Measurements from ENCODE around the gene VEZT. TPM values are rescaled to one million over a fixed set of nuclear protein-coding genes. Genes with fewer than 3 reads are reported as not detected.
"Not testable (repeated sequence)": the region's sequence is repeated elsewhere in the genome, so short reads cannot be mapped to it uniquely, and the experiment has no call there.

Gene VEZT
- total RNA-seq, 1 donor from 2014 or later = 64.7 TPM

DNA sequence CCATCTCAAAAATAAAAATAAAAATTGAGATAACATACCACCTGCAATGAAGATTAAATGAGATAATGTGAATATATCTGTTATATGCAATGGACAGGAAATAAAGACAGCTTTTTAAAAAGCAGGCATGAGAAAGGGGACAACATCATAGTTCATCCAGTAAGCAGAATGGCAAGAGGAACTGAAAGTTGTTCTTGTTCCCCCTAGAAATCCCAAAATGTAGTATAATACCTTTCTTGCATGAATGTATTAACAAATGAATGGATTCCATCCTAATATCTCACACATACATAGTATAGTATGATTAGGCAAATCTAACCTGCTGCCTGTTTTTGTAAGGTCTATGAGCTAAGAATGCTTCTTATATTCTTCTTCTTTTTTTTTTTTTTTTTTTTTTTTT, 31.8 kb upstream of the VEZT start:
- no peaks in the 10 kb centered on the region for H3K27me3 Mint-ChIP-seq (ENCODE audit: insufficient read depth)
- intact Hi-C loops (cut with micrococcal nuclease) = no loop called here

DNA sequence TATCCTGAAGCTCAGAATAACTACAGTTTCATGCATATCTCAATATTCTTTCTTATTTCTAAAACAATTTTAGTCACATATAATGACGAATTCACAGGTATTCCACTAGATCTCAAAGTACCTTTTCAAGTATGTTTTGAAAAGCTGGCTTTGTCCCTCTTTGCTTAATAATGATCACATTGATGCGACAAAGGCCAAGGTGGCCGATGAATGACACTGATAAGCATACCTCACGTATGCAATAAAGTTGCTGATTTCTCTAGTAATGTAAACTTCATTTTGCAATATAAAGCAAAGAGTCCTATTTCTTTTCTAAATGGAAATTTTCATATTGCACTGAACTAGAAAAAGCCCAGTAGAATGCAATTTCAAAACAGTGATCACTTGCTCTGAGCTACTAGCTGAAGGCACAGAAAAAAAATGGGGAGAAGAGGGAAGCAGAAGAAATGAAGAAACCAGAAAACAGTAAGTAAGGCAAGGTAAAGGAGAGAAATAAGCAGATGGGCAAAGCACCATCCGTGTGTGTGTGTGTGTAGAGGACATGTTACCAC, 29.7 kb upstream of the VEZT start:
- Mint-ChIP-seq H3K27me3 (ENCODE audit: insufficient read depth) (no peaks in the 10 kb centered on the region), H3K4me3 (no peak overlapping the region), H3K9me3 (no peaks in the 10 kb centered on the region), H3K36me3 (ENCODE audit: low read depth) (no peaks in the 10 kb centered on the region), H3K27ac (no peak overlapping the region), H3K4me1 (ENCODE audit: low read depth) (no peaks in the 10 kb centered on the region)
- no peak for DNase-seq (ENCODE audit: low spot score)
- intact Hi-C loops (cut with micrococcal nuclease) = no loop called here

More for the DNA sequence above, 31.8 kb upstream of the VEZT start:
- no peak overlapping the region for H3K27ac Mint-ChIP-seq
- no peak overlapping the region for H3K4me3 Mint-ChIP-seq
- H3K9me3 Mint-ChIP-seq = no peaks in the 10 kb centered on the region
- no peaks in the 10 kb centered on the region for H3K4me1 Mint-ChIP-seq (ENCODE audit: low read depth)
- H3K36me3 Mint-ChIP-seq (ENCODE audit: low read depth) = no peaks in the 10 kb centered on the region
- DNase-seq (ENCODE audit: low spot score) = no peak

DNA sequence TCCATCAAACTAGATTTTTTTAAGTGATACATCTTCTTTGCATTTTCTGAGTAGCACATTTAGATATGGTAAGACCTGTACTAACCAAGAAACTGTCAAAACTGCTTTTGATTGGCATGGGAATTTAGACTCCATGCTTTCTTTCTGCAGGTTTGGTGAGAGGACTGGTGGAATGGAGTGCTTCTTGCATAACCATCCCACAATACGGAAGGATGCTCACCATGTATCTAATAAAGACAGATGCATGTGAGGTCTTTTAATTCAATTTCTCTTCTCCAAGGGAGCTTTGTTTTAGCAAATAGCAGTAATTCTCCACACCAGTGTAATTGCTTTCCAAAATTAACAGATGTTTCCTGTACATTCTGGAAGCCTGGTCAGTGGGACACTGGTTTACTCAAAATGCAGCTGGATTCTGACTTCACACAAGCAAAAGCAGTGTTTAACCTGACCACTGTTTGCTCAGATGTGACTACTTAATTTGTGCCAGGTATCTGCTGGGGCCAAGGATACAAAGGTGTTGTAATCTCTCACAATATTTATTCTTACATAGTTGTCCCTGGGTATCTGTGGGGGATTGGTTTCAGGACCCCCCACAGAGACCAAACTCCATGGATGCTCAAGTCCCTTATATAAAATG, 26.4 kb upstream of the VEZT start:
- H3K27me3 Mint-ChIP-seq (ENCODE audit: insufficient read depth) = no peaks in the 10 kb centered on the region
- no peaks in the 10 kb centered on the region for H3K9me3 Mint-ChIP-seq
- no peaks in the 10 kb centered on the region for H3K36me3 Mint-ChIP-seq (ENCODE audit: low read depth)
- H3K4me3 Mint-ChIP-seq = no peak overlapping the region
- intact Hi-C loops (cut with micrococcal nuclease) = no loop called here
- H3K27ac Mint-ChIP-seq = no peak overlapping the region
- no peak for DNase-seq (ENCODE audit: low spot score)
- H3K4me1 Mint-ChIP-seq (ENCODE audit: low read depth) = no peaks in the 10 kb centered on the region

DNA sequence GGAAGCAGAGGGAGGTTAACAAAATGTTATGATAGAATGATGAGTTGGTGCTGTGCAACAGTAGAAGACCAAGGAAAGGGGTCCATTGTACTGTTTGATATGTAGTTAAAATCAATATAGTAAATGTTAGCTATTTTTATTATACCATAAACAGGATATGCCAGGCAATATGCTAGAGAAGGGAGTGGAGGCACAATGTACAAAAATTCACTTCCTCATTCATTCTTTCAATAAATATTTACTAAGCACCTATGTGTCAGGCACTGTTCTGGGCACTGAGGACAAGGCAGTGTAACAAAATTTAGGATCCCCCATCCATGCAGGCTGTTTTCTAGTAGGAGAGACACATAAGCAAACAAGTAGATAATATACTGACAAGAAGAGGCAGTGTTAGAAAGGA, 25.3 kb upstream of the VEZT start:
- Mint-ChIP-seq H3K4me1 (ENCODE audit: low read depth) (no peaks in the 10 kb centered on the region), H3K4me3 (no peak overlapping the region), H3K36me3 (ENCODE audit: low read depth) (no peaks in the 10 kb centered on the region), H3K9me3 (no peaks in the 10 kb centered on the region), H3K27me3 (ENCODE audit: insufficient read depth) (no peaks in the 10 kb centered on the region), H3K27ac (no peak overlapping the region)
- intact Hi-C loops (cut with micrococcal nuclease) = no loop called here
- DNase-seq (ENCODE audit: low spot score) = no peak

DNA sequence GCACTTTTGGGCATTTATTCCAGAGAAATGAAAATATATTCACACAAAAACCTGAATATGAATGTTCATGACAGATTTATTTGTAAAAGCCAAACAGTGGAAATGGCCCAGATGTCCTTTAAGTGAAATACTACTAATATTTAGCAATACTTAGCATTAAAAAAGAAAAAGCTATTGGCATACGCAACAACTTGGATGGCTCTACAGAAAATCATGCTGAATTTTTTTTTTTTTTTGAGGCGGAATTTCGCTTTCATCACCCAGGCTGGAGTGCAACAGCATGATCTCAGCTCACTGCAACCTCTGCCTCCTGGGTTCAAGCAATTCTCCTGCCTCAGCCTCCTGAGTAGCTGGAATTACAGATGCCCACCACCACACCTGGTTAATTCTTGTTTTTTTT, 24.5 kb upstream of the VEZT start:
- Mint-ChIP-seq H3K27me3 (ENCODE audit: insufficient read depth) (no peaks in the 10 kb centered on the region), H3K4me3 (no peak overlapping the region), H3K4me1 (ENCODE audit: low read depth) (no peaks in the 10 kb centered on the region), H3K27ac (no peak overlapping the region), H3K9me3 (no peaks in the 10 kb centered on the region), H3K36me3 (ENCODE audit: low read depth) (no peaks in the 10 kb centered on the region)
- DNase-seq (ENCODE audit: low spot score) = no peak
- intact Hi-C loops (cut with micrococcal nuclease) = no loop called here

DNA sequence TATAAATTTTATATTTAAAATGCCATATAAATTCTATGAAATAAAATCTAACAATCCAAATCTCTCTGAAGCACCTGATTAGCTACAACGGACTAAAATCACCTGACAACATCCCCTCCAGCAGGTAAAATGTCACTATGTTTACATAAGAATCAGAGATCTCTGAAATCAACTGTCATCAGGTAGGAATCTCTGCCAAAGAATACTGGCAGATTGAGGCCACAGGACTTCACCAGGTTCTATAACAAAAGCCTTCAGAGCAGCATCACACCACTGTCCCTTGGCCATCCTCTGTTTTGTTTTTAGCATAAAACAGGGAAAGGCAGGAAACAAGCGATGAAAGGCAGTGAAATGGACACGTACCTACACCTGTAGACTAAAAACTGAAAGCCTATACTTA, 22.5 kb upstream of the VEZT start:
- Mint-ChIP-seq H3K4me3 (no peak overlapping the region), H3K9me3 (no peaks in the 10 kb centered on the region), H3K27me3 (ENCODE audit: insufficient read depth) (no peaks in the 10 kb centered on the region), H3K4me1 (ENCODE audit: low read depth) (peaks cover under 1% of the 10 kb centered on the region), H3K27ac (no peak overlapping the region), H3K36me3 (ENCODE audit: low read depth) (no peaks in the 10 kb centered on the region)
- no peak for DNase-seq (ENCODE audit: low spot score)
- intact Hi-C loops (cut with micrococcal nuclease) = no loop called here

DNA sequence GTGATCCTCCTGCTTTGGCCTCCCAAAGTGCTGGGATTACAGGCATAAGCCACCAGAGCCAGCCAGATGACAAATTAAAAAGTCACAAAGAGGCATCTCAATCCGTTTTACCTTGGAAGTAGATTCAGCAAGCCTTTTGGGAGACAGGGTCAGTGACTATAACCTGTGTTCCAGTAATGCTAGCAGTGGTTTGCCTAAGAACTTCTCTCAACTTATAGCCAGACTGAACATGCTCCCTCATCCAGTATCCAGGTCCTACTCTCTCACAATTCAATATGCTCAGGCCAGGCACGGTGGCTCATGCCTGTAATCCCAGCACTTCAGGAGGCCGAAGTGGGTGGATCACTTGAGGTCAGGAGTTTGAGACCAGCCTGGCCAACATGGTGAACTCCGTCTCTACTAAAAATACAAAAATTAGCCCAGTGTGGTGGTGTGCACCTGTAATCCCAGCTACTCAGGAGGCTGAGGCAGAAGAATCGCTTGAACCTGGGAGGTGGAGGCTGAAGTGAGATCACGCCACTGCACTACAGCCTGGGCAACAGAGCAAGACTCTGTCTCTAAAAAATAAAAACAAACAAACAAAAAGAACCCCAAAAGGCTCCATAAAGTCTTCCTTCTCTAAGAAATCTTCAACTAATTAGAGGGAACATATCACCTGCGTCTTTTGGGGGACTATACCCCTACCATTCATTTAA, 20.6 kb upstream of the VEZT start:
- peaks cover 14% of the 10 kb centered on the region for H3K4me1 Mint-ChIP-seq (ENCODE audit: low read depth)
- H3K36me3 Mint-ChIP-seq (ENCODE audit: low read depth); H3K27ac Mint-ChIP-seq; H3K4me3 Mint-ChIP-seq; intact Hi-C loops (cut with micrococcal nuclease); H3K27me3 Mint-ChIP-seq (ENCODE audit: insufficient read depth); DNase-seq (ENCODE audit: low spot score); H3K9me3 Mint-ChIP-seq: not testable (repeated sequence)

DNA sequence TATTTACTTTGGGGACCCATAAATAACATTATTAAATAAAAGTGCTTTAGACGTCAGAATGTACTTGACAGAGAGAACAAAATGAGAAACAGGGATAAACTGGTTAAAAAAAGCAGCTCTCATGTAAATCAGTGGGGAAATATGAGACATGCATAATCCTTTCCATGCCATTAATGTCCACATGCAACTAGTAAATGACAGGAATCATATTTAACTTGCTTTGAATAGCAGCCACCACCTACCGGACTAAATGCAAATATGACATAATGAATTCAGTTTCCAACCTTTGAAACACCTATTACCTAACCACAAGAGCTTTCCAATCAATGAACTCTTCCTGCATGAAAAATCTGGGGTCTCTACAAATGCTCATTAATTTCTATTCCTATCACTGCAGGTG, 20.0 kb upstream of the VEZT start:
- Mint-ChIP-seq H3K36me3 (ENCODE audit: low read depth) (no peaks in the 10 kb centered on the region), H3K27ac (no peak overlapping the region), H3K4me1 (ENCODE audit: low read depth) (peaks cover 14% of the 10 kb centered on the region), H3K4me3 (no peak overlapping the region), H3K27me3 (ENCODE audit: insufficient read depth) (no peaks in the 10 kb centered on the region), H3K9me3 (no peaks in the 10 kb centered on the region)
- intact Hi-C loops (cut with micrococcal nuclease) = no loop called here
- no peak for DNase-seq (ENCODE audit: low spot score)

DNA sequence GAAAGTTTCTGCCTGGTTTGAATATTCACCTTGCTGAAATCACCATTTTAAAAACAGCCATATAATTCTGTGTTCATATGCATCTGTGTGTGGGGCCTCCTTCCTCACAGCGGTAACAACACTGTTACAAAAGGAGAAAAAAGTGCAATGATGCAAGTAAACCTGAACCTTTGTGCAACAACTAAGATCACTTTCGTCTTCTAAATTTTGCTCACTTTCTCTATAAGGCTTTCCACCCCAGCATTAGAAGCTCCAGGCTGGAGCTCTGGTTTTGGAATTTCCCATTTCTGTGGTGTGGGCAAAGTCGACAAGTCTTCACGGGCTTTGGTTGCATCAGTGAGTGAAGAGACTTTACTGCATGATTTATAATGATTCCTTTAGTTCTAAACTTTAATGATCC, 18.7 kb upstream of the VEZT start:
- no peak overlapping the region for H3K4me3 Mint-ChIP-seq
- H3K36me3 Mint-ChIP-seq (ENCODE audit: low read depth) = no peaks in the 10 kb centered on the region
- H3K27ac Mint-ChIP-seq = no peak overlapping the region
- H3K27me3 Mint-ChIP-seq (ENCODE audit: insufficient read depth) = no peaks in the 10 kb centered on the region
- intact Hi-C loops (cut with micrococcal nuclease) = no loop called here
- peaks cover 14% of the 10 kb centered on the region for H3K4me1 Mint-ChIP-seq (ENCODE audit: low read depth)
- no peaks in the 10 kb centered on the region for H3K9me3 Mint-ChIP-seq
- no peak for DNase-seq (ENCODE audit: low spot score)

DNA sequence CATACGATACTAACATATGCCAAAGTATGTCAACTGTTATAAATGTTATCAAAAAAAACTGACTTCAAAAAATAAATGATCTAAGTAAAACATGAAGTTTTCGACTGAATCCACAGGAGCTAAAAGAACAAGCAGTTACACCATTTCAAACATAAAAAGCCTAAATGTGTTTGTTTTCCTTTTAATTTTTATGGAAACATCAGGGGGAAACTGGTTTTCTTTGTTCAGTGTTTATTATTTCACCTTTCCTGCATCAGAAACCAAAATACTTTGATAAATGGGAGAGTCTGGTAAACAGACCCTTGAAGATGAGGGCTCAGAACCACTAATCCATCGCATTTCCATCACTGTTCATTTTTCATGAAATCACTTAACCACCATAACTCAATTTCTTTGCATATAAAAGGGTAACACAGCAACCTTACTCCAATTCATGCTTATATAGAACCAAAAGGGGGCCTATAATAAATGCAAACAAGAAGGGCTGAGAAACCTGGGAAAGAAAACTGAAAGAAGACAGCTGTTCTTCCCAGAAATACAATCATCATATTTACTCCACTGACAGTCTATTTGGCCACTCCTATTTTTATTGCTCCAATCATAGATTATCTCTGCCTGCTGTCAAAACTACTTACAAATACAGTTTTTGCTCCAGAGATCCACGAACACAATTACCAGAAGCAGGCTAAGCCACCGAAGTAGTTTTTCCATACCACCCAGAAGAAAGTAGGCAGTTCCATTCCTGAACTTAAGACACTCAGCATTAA, 17.3 kb upstream of the VEZT start:
- Mint-ChIP-seq H3K4me1 (ENCODE audit: low read depth) (peaks cover 21% of the 10 kb centered on the region), H3K27me3 (ENCODE audit: insufficient read depth) (no peaks in the 10 kb centered on the region), H3K4me3 (no peak overlapping the region), H3K36me3 (ENCODE audit: low read depth) (no peaks in the 10 kb centered on the region), H3K27ac (no peak overlapping the region), H3K9me3 (no peaks in the 10 kb centered on the region)
- DNase-seq (ENCODE audit: low spot score) = no peak
- intact Hi-C loops (cut with micrococcal nuclease) = no loop called here

DNA sequence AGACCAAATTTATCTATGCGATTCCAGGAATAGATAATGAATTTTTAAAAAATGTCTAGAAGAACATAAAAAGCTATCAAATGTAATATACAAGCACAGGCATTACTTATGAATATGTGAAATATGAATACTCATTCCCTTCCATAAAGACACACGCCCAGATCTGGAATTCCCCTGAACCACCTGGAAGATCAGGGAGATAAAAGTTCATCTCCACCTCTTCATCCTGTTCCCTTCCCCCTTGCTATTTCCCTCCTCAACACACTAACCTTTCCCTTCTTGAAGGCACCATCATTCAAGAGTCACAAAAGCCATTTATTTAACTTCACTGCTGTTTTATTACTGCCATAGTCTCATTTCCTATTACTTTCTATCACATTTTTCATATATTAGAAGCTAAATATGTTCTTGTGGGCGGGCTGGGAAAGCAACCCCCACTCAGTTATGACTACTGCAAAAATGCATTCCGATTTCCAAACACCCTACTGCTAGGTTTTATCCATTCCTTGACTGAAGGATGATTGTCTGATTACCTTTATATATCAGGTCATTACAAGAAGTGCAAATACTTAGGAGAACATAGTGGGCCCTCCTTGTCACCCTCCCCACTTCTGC, 16.4 kb upstream of the VEZT start:
- H3K9me3 Mint-ChIP-seq = no peaks in the 10 kb centered on the region
- H3K4me1 Mint-ChIP-seq (ENCODE audit: low read depth) = peaks cover 21% of the 10 kb centered on the region
- H3K27me3 Mint-ChIP-seq (ENCODE audit: insufficient read depth) = no peaks in the 10 kb centered on the region
- no peaks in the 10 kb centered on the region for H3K36me3 Mint-ChIP-seq (ENCODE audit: low read depth)
- H3K4me3 Mint-ChIP-seq = no peak overlapping the region
- no peak overlapping the region for H3K27ac Mint-ChIP-seq
- intact Hi-C loops (cut with micrococcal nuclease) = no loop called here
- no peak for DNase-seq (ENCODE audit: low spot score)

DNA sequence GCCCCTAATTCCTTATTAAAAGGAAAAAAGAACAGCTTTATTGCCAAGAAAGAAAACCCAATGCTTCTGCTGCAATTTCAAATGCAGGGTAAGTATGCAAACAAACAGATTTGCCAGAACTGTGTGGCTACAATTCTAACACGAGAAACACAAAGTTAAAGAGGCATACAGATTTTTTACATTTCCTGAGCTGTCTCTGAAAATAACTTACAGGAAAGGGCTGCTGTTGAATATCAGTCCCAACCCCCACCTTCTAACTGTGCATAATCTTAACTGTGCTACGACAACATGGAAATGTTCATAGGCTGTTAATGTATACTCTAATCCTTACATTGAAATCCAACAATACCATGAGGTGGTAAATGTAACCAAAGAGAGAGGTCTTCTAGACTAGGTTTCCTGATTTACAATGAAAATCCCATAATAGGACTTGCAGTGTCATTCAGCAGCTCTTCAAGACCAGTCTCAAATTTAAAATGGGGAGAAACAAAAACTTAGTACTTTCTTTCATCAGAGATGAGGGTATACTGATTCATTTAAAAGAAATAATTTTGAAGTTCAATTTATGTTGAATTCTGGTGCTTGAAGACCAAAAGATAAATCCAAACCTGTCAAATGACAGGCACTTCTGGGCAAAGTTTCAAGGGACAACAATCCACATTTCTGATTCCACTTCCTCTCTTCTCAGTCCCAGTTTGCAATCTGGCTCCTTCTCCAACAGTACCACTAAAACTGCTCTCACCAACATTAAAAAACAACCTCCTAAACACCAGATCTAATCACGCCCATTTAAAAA, 14.7 kb upstream of the VEZT start:
- H3K36me3 Mint-ChIP-seq (ENCODE audit: low read depth) = no peaks in the 10 kb centered on the region
- no peak overlapping the region for H3K27ac Mint-ChIP-seq
- no peaks in the 10 kb centered on the region for H3K27me3 Mint-ChIP-seq (ENCODE audit: insufficient read depth)
- H3K4me3 Mint-ChIP-seq = no peak overlapping the region
- no peak for DNase-seq (ENCODE audit: low spot score)
- no peaks in the 10 kb centered on the region for H3K9me3 Mint-ChIP-seq
- peaks cover 21% of the 10 kb centered on the region for H3K4me1 Mint-ChIP-seq (ENCODE audit: low read depth)
- intact Hi-C loops (cut with micrococcal nuclease) = no loop called here
